Lung (tissue), 12 donors: Measurements from ENCODE around the gene BEST4. TPM values are rescaled to one million over a fixed set of nuclear protein-coding genes. Genes with fewer than 3 reads are reported as not detected.

Experiments
- ATAC-seq: fragments of 200-7000 bp; cut with Tn5 transposase; one replicate; pipeline ENCODE4 v1.9.1; 2020; ENCODE audit warnings: moderate number of reproducible peaks; ENCODE audit not compliant: insufficient read depth, low FRiP score
- DNase-seq, 3 donors: peaks; one replicate each; pipeline ENCODE4 v3.0.0-alpha.2; 2013 to 2017
- H3K27ac ChIP-seq, 2 donors: one replicate each; pipeline ENCODE4 v1.5.1; 2013; ENCODE audit warnings: mild to moderate bottlenecking in 2 of 2, moderate library complexity in 2 of 2, control low read depth in 1 of 2, inconsistent platforms in 1 of 2, low read depth in 1 of 2, low read length in 1 of 2
- H3K27me3 ChIP-seq, 3 donors: one replicate each; pipeline ENCODE4 v1.5.1; 2013; ENCODE audit warnings: low read length in 2 of 3; ENCODE audit not compliant: control insufficient read depth in 3 of 3, insufficient read depth in 3 of 3
- H3K36me3 ChIP-seq, 4 donors: one replicate each; pipeline ENCODE4 v1.5.1; 2013; ENCODE audit warnings: low read length in 4 of 4, mild to moderate bottlenecking in 1 of 4, moderate library complexity in 1 of 4; ENCODE audit not compliant: control insufficient read depth in 4 of 4, insufficient read depth in 4 of 4
- H3K4me1 ChIP-seq, 5 donors: one replicate each; pipeline ENCODE4 v1.5.1; 2013; ENCODE audit warnings: low read length in 5 of 5, mild to moderate bottlenecking in 2 of 5, moderate library complexity in 1 of 5; ENCODE audit not compliant: control insufficient read depth in 5 of 5, insufficient read depth in 5 of 5
- H3K4me3 ChIP-seq: one replicate; pipeline ENCODE4 v1.5.1; 2013; ENCODE audit warnings: mild to moderate bottlenecking, control low read depth, moderate library complexity
- H3K9ac ChIP-seq, 2 donors: one replicate each; pipeline ENCODE4 v1.5.1; 2013; ENCODE audit warnings: low read length in 2 of 2, control low read depth in 1 of 2; ENCODE audit not compliant: insufficient read depth in 1 of 2
- H3K9me3 ChIP-seq, 4 donors: one replicate each; pipeline ENCODE4 v1.5.1; 2013; ENCODE audit warnings: low read length in 3 of 4, mild to moderate bottlenecking in 1 of 4, moderate library complexity in 1 of 4; ENCODE audit not compliant: control insufficient read depth in 4 of 4, insufficient read depth in 3 of 4
- CTCF ChIP-seq: IDR thresholded peaks from 2 replicates; pipeline ENCODE4 v1.5.1; 2012; ENCODE audit warnings: mild to moderate bottlenecking; ENCODE audit errors: control extremely low read depth, extremely low read depth
- WGBS, 2 donors: extraction: QIAGEN DNeasy Blood & Tissue Kit; methylation state at CpG; one replicate each; pipeline ENCODE4 v1.1.7; 2013; 5-methylcytosine and 5-hydroxymethylcytosine counted together
- polyA plus RNA-seq, 2 donors: library from polyadenylated mRNA; stranded (reverse); fragments of 200-250 nt; gene quantifications; one replicate each; pipeline ENCODE4 v1.2.1, GENCODE V29; 2013
- total RNA-seq, 2 donors: library from RNA; depleted of rRNA in 1 of 2; stranded (reverse); fragments of >200 nt in 1 of 2; gene quantifications; one replicate each; pipeline ENCODE4 v1.2.1, GENCODE V29; 2014 to 2021
- donor health status: control.
- donor health status: control.
- donor health status: Bipolar disorder and iron deficiency.
- donor health status: healthy.
- donor health status: DM: yes; HTN: yes; CAD: no.

The BEST4 gene
- total and polyA plus RNA-seq, 4 donors = 0.23 to 1.4 (median 0.56) TPM

- H3K4me3 ChIP-seq = no peak overlapping the region
- H3K27me3 ChIP-seq = no peaks in the 10 kb centered on the region
- DNase-seq = no peak
- 65 to 78% methylated on average over 13 of the region's 13 CpGs for WGBS, 2 donors
- no peak overlapping the region for H3K9ac ChIP-seq
- H3K4me1 ChIP-seq = peaks cover 0 to 10% (median 0%) of the 10 kb centered on the region in 5 donors
- no peak for TF ChIP-seq CTCF
- H3K9me3 ChIP-seq = no peaks in the 10 kb centered on the region
- H3K36me3 ChIP-seq = peaks cover 0 to 13% (median 5%) of the 10 kb centered on the region in 4 donors
- H3K27ac ChIP-seq = no peak overlapping the region
- no peak for ATAC-seq
Observed at GRCh38 chr1:44832056-44832705, 44.2 kb upstream of the BEST4 start.

- Histone ChIP-seq H3K9ac (peak overlapping the region in 1 of 2 donors; percentile 20), H3K4me1 (peaks cover 0 to 10% (median 0%) of the 10 kb centered on the region in 5 donors), H3K9me3 (no peaks in the 10 kb centered on the region), H3K36me3 (peaks cover 0 to 16% (median 7%) of the 10 kb centered on the region in 4 donors), H3K27me3 (no peaks in the 10 kb centered on the region), H3K27ac (no peak overlapping the region), H3K4me3 (no peak overlapping the region)
- 20 to 30% methylated on average over 8 to 9 of the region's 9 CpGs for WGBS, 2 donors
- ATAC-seq = no peak
- TF ChIP-seq CTCF = no peak
- no peak for DNase-seq
Observed at GRCh38 chr1:44831516-44831915, 43.5 kb upstream of the BEST4 start.

GRCh38 chr1:44830900-44831304 is 42.9 kb upstream of the BEST4 start:
- TF ChIP-seq CTCF = no peak
- Histone ChIP-seq H3K27ac (no peak overlapping the region), H3K27me3 (no peaks in the 10 kb centered on the region), H3K36me3 (peaks cover 0 to 16% (median 7%) of the 10 kb centered on the region in 4 donors), H3K4me3 (no peak overlapping the region), H3K4me1 (peaks cover 0 to 10% (median 0%) of the 10 kb centered on the region in 5 donors), H3K9ac (no peak overlapping the region), H3K9me3 (no peaks in the 10 kb centered on the region)
- ATAC-seq (no peak), DNase-seq (no peak)
- 82 to 85% methylated on average over 10 of the region's 10 CpGs for whole genome bisulfite sequencing, 2 donors
